NCI-H2107 treated with DMSO at 0.1 percent for 48 hours (cell line): ENCODE data around the gene CCDC187.

ENCODE experiments used
- DNase-seq: peaks from one replicate; lab custom pipeline; 2025; ENCODE audit not compliant: unreplicated experiment; lab: John Stamatoyannopoulos, UW

CCDC187 gene

DNA sequence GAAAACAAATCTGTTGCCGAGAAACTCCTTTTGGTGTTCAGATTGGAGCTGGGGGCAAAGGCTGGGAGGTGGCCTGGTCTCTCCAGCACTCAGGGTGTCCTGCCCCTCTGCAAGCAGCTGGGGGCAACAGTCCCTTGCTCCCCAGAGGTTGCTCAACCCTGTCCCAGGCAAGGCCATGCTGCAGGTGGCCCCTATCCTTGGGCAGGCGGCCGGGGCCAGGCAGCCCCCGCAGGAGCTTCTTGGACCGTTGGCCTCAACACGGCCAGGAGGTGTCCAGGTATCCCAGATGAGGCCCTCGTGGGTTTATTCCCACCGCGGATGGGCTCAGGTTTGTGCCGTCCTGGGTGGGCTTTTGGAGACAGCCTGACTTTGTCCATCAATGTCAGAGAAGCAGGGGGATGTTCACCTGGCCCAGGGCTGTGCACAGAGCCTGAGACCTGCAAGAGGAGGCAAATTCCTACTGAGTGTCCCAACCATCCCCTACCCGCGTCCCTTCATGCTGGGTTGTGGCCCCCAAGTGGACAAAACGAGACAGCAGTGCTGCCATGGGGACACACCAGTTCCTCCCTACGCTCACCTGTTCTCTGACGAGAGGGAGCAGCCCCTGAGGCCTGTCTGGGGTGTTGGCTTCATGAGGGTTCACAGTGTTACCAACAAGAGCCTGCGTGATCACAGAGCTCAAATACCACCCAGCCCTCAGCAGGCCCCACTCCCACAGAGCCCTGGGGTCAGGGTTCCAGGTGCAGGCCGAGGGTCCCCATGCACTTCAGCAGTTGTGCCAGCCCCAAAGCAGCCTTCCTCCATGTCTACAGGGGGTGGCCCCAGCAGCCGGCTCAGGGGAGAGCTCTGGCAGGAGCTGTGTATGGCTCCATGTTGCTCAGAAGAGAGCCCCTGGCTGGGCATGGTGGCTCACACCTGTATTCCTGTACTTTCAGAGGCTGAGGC lies 9.5 kb upstream of the CCDC187 start:
- DNase-seq: no peak

DNA sequence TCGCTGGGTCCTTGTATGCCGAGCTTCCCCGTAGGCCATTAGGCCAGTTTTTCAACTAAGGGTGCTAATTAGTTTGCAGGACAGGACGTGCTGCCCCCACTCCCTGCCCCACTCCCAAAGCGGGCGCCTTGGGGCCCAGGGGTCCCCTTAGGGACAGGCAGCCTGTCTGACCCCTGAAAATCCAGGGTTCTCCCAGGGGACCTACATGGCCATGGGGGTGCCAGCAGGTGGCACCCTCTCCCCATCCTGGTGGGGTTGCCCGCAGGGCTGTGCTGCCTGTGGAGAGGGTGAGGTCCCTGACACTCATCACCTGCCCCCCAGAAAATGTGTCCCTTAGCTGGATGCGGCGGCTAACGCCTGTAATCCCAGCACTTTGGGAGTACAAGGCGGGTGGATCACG lies 8.5 kb upstream of the CCDC187 start:
- no peak for DNase-seq

DNA sequence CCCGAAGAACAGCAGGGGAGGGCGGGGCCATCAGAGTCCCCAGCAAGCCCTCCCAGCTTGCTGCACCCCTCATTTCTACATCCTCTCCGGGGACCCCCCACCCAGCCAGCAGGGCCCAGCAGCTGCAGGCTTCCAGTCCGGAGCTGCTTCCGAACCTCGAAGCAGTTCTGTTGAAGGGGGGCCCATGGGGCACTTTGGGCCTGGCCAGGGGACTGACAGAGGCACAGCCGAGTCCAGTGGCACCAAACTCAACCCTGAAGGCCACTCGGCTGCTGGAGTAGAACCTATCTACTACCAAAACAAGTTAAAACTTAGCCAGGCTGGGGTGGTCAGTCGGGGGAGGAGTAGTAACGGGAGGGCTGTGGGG lies 8.1 kb upstream of the CCDC187 start:
- no peak for DNase-seq

DNA sequence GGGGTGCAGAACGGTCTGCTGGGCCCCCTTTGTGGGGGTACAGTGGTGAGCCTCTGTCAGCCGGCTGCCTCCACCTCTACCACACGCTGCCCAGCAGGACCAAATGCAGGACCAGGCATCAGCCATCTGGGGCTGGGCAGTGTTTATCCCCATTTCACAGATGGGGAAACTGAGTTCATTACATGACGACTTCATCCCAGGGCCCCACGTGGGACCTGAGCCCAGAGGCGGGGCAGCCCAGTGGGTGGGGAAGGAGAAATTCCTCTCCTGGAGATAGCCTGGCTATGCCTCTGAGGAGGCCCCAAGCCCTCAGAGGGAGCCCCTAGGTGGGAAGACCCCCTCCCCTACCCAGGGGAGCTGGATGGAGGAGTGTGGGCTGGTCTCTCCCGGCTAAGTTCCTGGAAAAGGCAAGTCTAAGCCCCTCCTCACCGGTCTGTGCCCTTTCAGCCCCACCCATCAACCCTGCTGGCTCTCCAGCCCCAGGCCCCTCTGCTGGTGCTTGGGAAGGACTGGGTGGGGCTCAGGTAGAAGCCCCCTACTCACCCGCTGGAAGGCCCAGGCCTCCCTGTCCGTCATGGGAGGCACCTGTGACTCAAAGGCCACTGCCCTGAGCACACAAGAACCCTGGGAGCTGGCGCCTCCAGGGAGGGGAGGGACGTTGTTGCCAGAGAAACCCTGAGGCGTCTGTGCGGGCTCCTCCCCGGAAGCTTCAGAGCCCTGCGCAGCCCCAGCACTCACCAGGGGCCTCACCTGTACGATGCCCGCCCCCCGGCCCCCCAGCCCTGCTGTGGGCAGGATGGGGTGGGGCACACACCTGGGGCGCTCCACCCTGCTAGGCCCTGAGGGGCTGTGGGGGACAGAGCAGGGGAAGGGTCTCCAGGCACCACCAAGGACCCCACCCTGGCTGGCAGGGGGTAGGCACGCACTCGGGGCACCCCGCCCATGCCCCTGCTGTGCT lies 7.4 kb upstream of the CCDC187 start:
- DNase-seq: peak; percentile 69

DNA sequence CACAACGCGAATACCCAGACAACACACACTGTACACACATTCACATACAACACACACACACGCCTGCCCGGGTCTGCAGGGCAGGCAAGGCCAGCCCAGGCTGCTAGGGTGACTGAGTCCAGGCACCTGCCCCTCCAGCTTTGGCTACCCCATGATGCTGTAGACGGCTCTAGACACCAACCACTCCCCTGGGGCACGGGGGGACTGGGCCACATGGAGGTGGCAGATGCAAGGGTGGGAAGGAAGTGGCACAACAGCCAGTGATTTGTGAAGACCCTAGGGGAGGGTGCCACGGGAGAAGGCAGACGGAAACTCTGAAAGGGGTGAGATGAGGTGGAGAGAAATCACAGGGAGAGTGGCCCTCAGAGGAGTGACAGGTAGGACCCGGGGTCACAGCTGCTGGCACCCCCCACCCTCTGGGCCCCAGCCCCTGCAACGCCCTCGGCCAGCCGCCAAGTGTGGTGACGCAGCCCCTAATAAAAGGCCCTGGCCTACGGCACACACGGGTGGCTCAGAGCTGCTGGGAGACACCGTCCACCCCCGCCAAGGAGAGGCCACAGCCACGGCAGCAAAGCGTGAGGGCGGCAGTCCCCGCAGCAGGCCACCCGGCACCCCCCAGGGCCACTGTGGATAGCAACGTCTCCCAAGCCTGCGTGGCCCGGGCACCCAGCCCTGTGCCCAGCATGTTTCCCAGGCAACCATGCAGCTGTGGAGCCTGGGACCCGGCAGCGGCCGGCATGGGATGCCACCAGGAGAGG lies 6.6 kb upstream of the CCDC187 start:
- peak; percentile 64 for DNase-seq

DNA sequence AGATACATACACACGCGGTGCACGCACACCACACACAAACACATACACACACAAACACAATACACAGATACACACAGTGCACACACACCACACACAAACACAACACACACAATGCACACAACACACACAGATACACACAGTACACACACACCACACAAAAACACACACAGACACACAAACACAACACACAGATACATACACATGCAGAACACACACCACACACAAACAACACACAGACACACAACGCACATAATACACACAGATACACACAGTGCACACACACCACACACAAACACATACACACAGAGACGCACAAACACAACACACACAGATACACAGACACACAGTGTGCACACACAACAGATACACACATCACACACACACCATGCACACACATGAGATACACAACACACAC lies 5.9 kb upstream of the CCDC187 start:
- DNase-seq: no peak

DNA sequence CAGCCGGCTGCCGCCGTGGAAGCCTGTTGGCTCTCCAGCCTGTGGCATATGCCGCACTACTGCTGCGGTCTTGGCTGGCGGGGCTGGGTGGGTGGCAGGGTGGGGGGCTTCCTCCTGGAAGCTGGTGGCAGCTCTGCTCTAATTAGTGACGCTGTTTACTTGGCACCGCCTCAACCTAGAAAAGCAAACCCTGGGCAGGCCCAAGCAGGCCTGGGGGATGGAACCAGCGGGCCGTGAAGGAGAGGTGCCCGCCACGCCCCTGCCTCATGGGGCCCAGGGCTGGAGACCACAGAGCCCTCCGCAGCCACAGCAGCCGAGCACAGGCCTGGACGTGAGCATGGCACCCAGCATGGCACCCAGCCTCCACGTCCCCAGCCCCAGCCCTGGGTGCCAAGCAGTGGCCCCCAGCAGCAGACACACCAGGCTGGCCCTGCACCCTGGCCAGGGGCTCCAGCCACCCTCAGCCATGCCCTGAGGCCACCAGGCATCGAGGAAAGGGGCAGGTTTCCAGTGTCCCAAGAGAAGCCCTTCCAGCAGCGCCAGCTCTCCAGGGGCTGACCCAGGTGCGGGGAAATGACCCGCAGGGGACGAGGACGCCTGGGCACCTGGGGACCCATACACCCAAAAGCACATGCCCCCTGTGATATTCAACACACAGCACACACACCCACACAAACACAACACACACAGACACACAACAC lies 5.4 kb upstream of the CCDC187 start:
- peak; percentile 94 for DNase-seq

DNA sequence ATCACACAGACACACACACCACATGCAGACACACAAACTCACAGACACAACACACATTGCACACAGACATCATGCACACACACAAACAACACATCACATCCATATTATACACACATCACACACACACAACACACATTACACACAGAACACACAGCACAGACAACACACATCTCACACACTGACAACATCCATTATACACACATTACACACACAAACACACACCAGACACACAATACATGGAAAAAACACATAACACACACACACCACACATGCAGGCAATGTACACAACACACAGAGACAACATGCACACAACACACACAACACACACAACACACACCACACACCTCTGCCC lies 4.8 kb upstream of the CCDC187 start:
- no peak for DNase-seq

DNA sequence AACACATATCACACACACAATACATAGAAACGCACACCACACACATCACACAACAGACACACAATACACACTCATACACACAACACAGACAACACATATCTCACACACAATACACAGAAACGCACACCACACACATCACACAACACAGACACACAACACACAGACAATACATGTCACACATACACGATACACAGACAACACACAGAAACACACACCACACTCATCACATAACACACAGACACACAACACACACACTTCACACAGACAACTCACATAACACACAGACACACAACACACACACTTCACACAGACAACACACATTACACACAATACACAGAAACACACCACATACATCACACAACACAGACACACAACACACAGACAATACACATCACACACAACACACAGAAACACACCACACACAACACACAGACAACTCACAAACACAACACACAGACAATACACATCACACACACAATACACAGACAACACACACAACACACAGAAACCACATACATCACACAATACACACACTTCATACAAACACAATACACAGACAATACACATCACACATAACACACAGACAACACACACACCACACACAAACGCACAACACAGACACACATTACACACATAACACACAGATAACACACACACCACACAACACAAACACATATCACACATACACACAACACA lies 4.3 kb upstream of the CCDC187 start:
- DNase-seq: no peak

DNA sequence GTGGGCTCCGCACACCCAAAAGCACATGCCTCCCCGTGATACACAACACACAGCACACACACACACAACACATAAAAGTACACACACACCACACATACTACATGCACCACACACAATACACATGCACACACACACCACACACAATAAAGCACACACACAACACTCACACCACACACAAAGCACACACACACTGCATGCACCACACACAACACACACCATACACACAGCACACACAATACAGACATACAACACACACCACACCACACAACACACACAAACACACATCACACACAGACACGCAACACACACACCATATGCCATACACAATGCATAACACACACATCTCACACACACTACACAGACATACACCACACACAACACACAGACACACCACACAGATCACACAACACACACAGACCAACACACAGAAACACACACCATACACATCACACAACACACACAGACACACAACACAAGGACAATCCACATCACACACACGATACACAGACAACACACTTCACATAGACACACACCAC lies 3.4 kb upstream of the CCDC187 start:
- no peak for DNase-seq

DNA sequence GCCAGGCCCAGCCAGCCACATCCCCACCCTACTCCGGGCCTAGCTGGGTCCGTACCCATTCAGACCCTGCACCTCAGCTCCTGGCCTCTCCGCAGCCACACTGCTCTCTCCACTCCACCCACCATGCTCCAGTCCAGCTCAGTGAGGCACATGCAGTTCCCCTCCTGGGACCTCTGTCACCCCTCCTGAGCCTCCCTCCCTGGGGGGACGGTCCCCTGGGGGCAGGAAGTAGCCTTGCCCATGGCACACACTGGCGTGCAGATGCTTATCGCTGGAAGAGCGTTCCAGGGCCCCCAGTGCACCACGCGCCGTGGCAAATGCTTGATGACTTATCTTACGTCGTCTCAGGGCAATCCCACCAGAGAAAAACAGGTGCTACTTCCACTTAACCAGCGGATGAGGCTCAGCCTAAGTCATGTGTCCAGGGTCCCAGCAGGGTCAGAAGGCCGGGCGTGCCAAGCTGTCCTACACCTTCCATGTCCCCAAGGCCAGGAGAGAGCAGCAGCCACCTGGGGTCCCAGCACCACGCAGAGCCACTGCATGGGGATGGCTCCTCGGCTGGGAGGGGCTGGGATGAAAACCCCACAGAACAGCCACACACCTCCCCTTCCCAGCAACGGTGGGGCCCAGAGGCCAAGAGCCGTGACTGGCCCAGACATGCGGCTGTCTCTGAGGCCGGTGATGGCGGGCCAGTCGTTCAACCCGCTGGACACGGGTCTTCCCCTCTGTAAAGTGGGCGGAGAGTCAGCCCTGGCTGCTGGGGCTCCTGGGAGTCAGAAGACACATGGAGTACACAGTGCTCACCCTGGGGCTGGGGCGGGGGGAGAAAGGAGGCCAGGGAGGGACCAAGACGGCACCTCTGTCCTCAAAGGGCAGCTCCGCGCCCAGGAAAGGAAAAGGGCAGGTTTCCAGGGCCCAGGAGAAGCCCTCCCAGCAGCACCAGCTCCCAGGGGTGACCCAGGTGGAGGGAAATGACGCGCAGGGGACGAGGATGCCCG lies 2.6 kb upstream of the CCDC187 start:
- DNase-seq: no peak

DNA sequence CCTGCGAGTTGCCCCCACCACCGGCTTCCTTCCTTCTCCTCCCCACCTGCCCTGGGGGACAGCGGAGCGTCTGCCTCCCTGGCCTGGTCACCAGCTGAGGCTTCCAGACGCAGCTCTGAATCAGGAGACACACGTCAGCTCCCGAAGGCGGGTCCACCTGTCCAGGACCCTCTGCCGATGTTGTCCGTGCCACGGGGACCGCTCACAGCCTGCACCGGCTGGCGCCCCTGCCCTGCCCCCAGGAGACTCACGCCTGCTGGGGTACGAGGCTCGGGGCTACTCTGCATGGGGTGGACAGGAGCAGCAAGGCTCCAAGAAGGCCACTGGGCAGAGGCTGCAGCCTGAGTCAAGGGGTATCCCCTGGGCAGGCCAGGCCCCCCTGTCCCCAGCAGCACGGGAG lies 1.9 kb upstream of the CCDC187 start:
- DNase-seq: no peak

DNA sequence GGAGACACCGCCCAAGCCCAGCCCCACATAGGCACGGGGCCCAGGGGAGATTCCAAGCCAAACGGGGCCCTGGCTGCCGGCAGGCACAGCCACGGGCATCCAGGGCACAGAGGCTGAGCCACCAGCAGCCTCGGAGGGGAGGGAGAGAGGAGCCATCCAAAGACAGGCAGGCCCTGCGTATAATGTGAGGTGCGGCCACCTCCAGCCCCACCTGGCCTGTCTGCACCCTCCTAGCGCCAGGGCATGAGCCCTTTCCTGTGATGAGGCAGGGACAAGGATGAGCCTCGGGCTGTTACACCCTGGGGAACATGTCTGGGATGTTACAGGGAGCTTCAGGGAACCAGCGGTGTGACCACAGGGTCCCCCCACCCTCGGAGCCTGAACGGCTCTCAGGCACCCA lies 1.1 kb upstream of the CCDC187 start:
- no peak for DNase-seq

DNA sequence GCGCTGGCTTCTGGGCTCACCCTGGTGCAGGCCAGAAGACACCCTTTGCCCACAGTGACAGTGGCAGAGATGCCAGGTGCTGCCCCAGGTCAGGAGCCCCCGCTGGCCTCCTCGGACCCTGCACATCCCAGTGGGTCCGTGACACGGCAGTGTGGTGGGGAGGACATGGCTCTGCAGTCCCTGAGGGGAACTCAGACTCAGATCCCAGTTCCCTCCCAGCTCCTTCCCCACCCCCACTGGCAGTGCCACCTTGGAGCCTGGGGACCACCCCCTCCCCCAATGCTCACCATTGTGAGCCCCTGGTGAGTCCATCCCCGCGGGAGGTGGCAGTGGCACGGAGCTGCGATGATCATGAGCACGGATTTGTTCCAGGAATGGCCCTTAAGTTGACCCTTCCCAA lies 562 bp upstream of the CCDC187 start:
- no peak for DNase-seq

DNA sequence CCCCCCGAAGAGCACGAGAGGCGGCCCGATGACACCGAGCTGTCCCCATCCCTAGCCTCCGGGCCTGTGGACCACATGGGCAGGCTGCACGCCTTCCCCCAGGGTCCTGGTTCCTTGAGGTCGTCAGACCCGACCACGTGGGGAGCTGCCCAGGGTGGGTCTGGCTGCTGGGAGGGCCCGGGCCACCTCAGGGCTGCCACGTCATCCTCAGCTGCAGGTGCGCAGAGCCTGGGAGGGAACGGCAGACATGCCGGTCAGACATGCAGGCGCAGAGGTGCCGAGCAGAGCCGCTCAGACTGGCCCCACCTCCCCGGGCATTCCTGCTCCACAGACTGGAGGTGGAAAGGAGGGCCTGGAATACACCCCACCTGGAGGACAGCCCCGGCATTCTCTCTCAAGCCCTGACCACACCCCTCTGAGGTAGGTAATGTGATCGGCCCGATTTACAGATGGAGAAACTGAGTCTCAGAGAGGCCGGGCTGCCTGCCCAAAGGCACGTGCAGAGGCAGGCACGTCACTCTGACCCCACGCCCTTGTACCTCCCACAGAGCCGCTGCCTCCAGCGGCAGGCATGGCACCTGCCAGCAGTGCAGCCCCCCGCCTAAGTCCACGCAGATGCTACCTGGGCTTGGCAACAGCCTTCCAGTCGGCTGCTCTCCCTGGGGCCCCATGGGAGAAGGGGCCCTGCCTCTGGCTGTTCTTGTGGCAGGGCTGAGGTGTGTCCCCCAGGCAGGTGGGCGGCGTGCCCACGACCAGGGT lies 649 bp downstream of the CCDC187 start:
- DNase-seq: no peak

DNA sequence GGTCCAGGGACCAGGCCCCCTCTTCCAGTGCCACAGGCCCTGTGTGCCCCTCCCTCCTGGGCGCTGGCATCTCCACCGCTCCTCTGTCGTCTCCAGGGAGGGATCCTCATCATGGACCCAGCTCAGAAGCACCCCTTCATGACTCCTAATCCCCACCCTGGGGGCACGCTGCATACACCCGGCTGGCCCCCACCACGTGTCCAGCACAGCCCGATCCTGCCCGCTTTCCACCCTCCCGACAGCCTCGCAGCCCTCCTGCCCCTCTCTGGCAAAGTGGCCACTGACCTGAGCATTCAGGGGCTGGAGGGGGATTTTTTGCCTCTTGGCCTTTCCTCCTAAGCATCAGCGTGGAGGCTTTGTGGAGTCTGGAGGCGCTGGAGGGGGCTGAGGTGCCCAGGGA lies 1.4 kb downstream of the CCDC187 start:
- DNase-seq: no peak

DNA sequence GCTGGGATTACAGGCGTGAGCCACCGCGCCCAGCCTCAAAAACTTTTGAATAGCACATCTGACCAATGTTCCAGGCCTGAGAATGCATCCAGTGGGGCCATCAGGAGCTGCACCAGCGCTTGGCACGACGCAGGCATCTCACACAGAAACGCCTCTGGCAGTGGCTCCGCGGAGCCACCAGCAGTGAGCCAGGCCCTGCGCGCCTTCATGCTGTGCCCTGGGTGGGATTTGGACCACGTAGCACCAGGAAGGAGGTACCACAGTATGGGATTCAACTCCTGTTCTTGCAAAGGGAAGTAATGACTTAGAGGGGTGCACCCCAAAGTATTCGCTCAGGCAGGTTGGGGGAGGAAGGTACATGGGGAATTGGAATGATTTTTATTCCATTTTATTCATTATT lies 3.0 kb downstream of the CCDC187 start:
- no peak for DNase-seq

DNA sequence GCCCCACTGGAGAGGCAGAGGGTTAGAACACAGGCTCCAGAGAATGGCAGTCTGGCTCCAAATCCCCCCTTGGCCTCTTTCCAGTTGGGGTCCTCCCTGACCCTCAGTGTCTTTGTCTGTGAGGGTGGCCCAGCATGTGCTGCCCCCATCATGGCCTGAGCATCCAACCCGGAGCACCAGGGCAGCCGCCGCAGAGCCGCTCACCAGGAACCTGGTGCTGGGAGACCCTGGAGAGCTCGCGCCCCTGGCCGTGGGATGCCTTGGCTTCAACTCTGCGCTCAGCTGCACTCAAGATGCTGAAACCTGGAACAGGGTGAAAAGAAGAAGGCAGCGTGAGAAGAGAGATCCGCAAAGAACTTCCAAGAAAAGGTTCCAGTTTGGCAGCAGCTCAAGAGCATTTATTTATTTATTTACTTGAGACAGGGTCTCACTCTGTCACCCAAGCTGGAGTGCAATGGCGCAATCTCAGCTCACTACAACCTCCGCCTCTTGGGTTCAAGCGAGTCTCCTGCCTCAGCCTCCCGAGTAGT lies 3.8 kb downstream of the CCDC187 start:
- no peak for DNase-seq
